Right ventricle myocardium inferior (tissue), 1 donor: Measurements from ENCODE around the gene KIAA1614. TPM values are rescaled to one million over a fixed set of nuclear protein-coding genes. Genes with fewer than 3 reads are reported as not detected.
"Not testable (repeated sequence)": the region's sequence is repeated elsewhere in the genome, so short reads cannot be mapped to it uniquely, and the experiment has no call there.

Experiments used
- ATAC-seq: fragments of 200-7000 bp; cut with Tn5 transposase; one replicate; pipeline ENCODE4 v1.9.1; 2020; ENCODE audit warnings: mild to moderate bottlenecking, moderate library complexity
- DNase-seq: peaks from one replicate; pipeline ENCODE4 v3.0.0; 2021; ENCODE audit errors: missing footprints
- intact Hi-C: fragments of 100-400 bp; cut with DNase I; formaldehyde crosslinking; loops from one replicate; pipeline ENCODE4 v1.11.0; 2022
- total RNA-seq: library from RNA; stranded (reverse); fragmentation: NEBNext Ultra II Directional; extraction: Animal tissue kit (Norgen Biotek cat#: 25700); gene quantifications from one replicate; pipeline ENCODE4 v1.2.1, GENCODE V29; 2021
- donor health status: DM: no; HTN: yes; CAD: no; lungs with severe emphysema.

Gene KIAA1614
- total RNA-seq, 1 donor from 2014 or later: 6.4 TPM

GRCh38 chr1:180951186-180951745 is 38.6 kb downstream of the KIAA1614 start:
- no peak for DNase-seq
- intact Hi-C loops: no loop called here
- ATAC-seq: no peak

- intact Hi-C loops: no loop called here
- no peak for DNase-seq
- no peak for ATAC-seq
Observed at GRCh38 chr1:180951836-180952656, 39.3 kb downstream of the KIAA1614 start.

- intact Hi-C loops: no loop called here
- ATAC-seq: no peak
- DNase-seq: no peak
Observed at GRCh38 chr1:180952657-180953013, 39.9 kb downstream of the KIAA1614 start.

- intact Hi-C loops: no loop called here
- DNase-seq: no peak
- no peak for ATAC-seq
Observed at GRCh38 chr1:180953291-180954004, 40.8 kb downstream of the KIAA1614 start.

- ATAC-seq: peak; percentile 83
- DNase-seq: peak; percentile 85
- intact Hi-C loops: no loop called here
Observed at GRCh38 chr1:180954005-180954800, 41.5 kb downstream of the KIAA1614 start.

GRCh38 chr1:180954801-180955165 is 42.1 kb downstream of the KIAA1614 start:
- no peak for ATAC-seq
- no peak for DNase-seq
- intact Hi-C loops: no loop called here

GRCh38 chr1:180956028-180956640 is 43.4 kb downstream of the KIAA1614 start:
- ATAC-seq: no peak
- no peak for DNase-seq
- intact Hi-C loops: no loop called here

GRCh38 chr1:180959620-180960019 is 46.9 kb downstream of the KIAA1614 start:
- intact Hi-C loops, ATAC-seq, DNase-seq: not testable (repeated sequence)

- intact Hi-C loops: no loop called here
- no peak for DNase-seq
- no peak for ATAC-seq
Observed at GRCh38 chr1:180961622-180962021, 48.9 kb downstream of the KIAA1614 start.

GRCh38 chr1:180962178-180962577 is 49.5 kb downstream of the KIAA1614 start:
- intact Hi-C loops: no loop called here
- DNase-seq: no peak
- no peak for ATAC-seq

GRCh38 chr1:180964056-180964455 is 51.4 kb downstream of the KIAA1614 start:
- intact Hi-C loops: no loop called here
- no peak for DNase-seq
- ATAC-seq: no peak

GRCh38 chr1:180964595-180964994 is 51.9 kb downstream of the KIAA1614 start:
- intact Hi-C loops: no loop called here
- DNase-seq: no peak
- no peak for ATAC-seq

- DNase-seq (no peak), ATAC-seq (no peak)
- intact Hi-C loops: no loop called here
Observed at GRCh38 chr1:180966312-180966711, 53.6 kb downstream of the KIAA1614 start.

- DNase-seq (no peak), ATAC-seq (no peak)
- intact Hi-C loops: no loop called here
Observed at GRCh38 chr1:180966744-180967536, 54.2 kb downstream of the KIAA1614 start.

GRCh38 chr1:180967558-180967957 is 54.9 kb downstream of the KIAA1614 start:
- intact Hi-C loops: no loop called here
- ATAC-seq (no peak), DNase-seq (no peak)

- ATAC-seq, DNase-seq, intact Hi-C loops: not testable (repeated sequence)
Observed at GRCh38 chr1:180968834-180969233, 56.1 kb downstream of the KIAA1614 start.

GRCh38 chr1:180969434-180969833 is 56.7 kb downstream of the KIAA1614 start:
- DNase-seq: no peak
- ATAC-seq: no peak
- intact Hi-C loops: no loop called here
